Measurements from ENCODE around the gene TTC28.

Gene TTC28

DNA sequence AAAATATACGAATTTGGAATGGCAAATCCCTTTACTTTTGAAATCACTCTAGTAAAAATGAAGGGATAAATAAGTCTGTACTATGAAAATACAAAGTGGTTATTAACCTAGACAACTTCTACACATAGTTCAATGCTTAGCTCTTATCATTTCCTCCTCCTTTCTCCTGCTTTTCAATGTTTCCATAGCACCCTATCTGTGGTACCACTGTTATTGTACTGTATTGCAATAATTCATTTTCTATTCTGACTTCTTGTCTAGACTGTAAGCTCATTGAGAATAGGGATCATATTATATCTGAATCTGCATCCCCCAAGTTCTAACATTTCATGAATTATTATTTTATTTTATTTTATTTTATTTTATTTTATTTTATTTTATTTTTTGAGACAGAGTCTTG is 251.4 kb downstream of the TTC28 start:
- H3K4me3 ChIP-seq (ENCODE audit: low read length): no peak overlapping the region
- no peak for DNase-seq (ENCODE audit: low read depth, low spot score)

DNA sequence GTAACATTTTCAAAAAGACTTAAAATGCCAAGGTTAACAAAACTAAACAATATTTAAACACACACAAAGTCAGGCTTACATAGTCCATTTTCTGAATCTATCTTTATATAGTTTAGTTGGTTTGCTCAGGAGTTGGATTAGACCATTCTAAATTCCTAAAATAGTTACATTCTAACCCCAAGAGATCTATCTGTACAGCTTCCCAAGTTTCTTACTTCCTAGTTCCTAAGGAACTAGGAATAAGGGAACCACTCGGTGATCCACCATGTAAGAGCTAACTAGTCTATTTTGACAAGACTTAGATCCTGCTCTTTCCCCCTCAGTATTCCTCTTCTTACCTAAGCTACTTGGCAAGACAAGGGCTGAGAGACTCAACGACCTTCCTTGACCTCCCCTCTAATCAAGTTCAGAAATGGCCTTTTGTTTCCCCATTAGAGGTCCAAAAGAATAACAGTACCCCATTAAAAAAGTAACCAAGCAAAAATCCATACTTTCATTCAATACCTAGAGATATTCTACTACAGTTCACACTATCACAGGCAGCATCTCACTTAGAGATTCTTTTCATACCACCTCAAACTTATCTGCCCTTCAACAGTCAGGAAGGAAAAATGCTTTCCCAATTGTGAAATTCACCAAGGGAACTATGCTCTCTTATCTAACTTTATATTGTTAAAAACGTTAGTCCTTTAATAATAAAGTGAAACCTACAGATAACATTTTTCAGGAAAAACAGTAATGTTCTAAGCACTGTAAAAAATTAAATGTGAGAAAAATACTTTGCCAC is 253.1 kb downstream of the TTC28 start:
- DNase-seq (ENCODE audit: low read depth, low spot score): no peak
- no peak overlapping the region for H3K4me3 ChIP-seq (ENCODE audit: low read length)

DNA sequence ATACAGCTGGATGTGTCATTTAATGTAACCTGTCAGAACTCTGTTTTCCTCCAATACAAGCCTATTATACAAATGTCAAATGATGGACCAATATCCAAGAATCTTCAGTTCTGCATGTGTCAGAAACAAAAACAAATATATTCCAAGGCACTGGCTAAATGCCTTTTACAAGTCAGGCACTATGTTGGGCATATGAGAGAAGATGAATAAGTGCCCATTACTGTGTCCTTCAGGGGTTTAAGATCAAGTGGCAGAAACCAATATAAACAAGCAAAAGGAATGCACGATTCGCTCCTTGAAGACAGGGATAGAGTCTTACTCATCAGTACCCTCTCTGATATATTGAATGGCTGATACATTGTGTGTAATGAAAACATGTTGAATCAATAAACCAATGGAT is 254.4 kb downstream of the TTC28 start:
- no peak for DNase-seq (ENCODE audit: low read depth, low spot score)

DNA sequence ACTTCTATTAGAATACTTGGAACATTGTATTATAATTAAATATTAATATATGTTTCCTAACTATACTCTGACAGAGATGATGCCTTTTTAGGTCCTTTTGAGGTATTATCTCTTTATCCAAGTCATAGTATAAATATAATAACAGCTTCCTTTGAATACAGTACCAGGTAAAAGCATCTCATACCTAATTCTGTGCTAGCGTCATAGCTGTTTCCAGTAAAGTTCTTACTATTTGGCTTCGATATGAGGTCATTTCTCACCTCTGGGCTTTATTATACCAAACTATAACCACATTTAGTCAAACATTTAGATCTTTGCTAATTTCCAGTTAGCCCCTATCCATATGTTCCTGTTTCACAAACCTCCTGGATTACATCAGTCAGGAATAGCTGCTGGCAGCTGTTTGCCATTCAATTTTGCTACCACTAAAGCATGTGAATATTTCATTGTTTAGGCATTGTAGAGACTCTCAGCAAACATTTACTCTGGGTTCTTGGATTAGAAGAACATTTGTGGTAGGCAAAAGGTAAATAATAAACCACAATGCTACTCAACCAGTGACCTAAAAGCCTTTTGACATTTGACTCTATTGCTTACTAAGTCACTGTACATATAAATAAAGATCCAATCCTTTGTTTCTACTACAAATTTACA is 255.1 kb downstream of the TTC28 start:
- no peak for DNase-seq (ENCODE audit: low read depth, low spot score)
- no peak overlapping the region for H3K4me3 ChIP-seq (ENCODE audit: low read length)

More for the DNA sequence above, 254.4 kb downstream of the TTC28 start:
- H3K4me3 ChIP-seq (ENCODE audit: low read length): no peak overlapping the region

DNA sequence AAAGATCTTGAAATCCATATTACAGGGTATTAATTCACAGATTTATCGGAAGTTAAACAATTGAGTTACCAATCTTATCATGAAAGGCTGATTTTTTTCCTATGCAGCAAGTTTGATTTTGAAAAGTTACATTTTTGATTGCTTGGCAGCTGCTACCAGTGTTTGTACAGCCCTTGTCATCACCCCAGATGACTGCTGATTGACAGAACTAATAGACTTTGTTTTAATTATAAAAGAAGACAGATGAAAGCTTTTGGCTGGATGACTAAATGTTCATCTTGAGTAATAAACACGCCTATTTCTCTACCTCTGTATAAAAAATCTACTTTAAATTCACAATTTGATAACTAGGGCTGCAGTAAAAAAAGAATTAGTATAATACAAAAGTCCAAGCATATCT is 259.7 kb downstream of the TTC28 start:
- H3K4me3 ChIP-seq (ENCODE audit: low read length): no peak overlapping the region

DNA sequence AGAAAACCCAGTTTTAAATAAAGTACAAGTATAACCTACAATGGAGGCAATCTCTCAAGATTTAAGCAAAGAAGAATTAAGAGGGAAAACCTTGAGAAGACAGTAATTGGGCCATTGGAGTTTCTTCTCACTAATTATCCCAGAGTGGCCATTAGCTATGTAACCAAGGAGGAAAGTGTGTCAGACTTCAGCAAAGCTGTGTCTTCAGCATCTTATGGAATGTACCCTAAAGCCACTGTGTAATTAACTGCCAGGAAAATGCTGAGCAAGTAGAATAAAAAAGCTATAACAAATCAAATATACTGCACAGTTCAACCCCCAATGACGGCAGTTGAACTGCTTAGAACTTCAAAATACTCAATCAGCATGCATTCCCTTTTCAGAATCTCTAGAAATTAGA is 261.6 kb downstream of the TTC28 start:
- no peak overlapping the region for H3K4me3 ChIP-seq (ENCODE audit: low read length)
- no peak for DNase-seq (ENCODE audit: low read depth, low spot score)

More for the DNA sequence above, 259.7 kb downstream of the TTC28 start:
- DNase-seq (ENCODE audit: low read depth, low spot score): no peak

DNA sequence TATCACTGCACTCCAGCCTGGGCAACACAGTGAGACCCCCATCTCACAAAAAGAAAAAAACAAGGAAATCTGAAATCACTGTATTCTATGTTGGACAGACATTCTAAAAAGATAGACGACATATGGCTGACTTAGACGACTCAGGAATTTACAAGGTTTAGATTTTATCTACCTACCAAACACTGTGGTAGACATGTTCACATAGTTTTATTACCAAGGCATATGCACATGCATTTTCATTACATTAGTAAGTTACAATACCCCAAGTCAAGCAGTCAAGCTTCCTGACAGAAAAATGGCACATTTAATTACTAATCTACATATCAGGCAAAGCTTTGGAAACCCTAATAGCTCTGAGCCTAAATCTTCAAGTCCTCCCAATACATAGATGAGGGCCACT is 262.2 kb downstream of the TTC28 start:
- no peak for DNase-seq (ENCODE audit: low read depth, low spot score)
- no peak overlapping the region for H3K4me3 ChIP-seq (ENCODE audit: low read length)

DNA sequence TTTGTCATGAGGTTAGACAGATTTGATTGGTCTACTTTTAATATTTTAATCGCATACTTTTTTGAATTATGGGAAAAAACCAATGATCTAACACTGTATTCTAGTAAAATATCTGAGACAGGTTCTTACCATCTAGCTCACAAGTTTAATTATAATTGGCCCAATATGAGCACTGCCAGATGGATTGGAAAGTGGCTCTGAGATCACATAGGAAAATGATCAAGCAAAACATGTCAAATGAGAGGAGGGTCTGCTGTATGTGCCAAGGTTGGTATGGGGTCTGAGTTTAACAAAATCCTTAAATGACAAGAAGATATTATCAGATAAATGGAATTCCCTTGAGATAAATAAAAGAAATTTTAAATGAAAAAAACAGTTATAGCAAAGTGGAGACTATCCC is 264.7 kb downstream of the TTC28 start:
- DNase-seq (ENCODE audit: low read depth, low spot score): no peak
- no peak overlapping the region for H3K4me3 ChIP-seq (ENCODE audit: low read length)

DNA sequence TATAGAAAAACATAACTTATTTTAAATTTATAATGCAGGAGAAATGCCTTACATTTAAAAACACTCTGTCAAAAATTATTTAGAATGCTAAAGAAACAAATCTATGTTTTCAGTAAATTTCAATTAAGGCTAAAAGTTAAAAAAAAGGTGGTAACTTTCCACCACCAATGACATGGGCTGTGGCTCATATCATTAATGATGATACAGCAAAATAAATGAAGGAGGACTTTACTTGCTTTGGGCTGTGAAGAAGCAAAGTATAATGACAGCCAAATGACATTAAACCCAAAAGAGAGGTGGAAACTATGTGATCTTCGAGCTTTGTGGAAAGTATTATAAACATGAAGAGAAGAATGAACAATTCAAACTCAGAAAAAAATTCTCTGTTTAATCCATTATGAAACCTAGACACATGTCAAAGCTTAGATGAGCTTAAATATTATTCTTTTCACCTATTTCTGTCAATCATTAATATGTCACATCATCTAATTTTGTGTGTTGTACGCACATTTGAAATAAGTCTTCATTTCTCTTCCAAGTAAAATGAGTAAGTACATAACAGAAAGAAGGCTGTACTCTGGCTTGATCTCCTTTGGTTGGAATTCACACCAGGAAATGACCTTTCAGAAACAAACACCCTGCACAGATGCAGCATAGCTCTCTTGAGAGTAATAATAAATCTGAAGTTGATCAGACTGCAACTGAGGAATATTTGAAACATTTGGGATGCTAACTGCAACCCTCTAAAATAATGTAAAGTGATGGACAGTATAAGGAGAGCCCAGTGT is 265.8 kb downstream of the TTC28 start:
- no peak overlapping the region for H3K4me3 ChIP-seq (ENCODE audit: low read length)
- DNase-seq (ENCODE audit: low read depth, low spot score): no peak

DNA sequence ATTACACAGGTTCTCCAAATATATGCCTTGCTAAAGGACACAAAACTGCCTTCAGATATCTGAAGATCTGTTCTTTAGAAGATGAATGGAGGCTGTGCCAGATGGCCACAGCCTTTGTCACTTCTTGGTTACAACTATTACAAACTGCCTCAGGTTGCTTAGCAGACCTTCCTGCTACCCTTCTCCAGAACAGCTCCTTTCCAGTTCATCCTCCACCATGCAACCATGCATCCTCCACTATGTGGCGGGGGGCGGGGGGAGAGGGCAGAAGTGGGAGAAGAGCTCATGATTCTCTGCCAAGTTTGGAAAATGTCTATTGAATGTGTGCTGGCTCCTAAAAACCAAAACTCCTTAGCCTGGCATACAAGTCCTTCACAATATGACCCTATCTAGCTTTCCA is 267.5 kb downstream of the TTC28 start:
- DNase-seq (ENCODE audit: low read depth, low spot score): no peak
- H3K4me3 ChIP-seq (ENCODE audit: low read length): no peak overlapping the region

DNA sequence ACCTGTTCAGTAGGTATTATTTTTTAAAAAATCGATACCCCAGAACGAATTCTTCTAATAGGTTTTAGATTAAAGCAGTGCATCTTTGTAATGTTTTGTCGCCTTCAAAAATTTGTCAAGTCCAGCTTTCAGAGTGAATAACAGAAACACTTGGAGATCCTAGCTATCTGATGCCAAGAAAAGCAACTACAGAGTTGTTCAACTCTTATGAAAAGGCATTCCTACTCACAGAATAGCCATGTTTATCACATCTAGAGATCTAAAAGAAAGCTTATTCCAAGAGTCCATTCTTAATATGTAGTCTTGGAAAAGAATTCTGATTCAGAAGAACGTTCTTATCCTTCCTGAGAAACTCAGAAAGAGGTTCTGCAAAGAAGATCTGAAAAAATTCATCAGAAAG is 268.5 kb downstream of the TTC28 start:
- no peak overlapping the region for H3K4me3 ChIP-seq (ENCODE audit: low read length)
- no peak for DNase-seq (ENCODE audit: low read depth, low spot score)

DNA sequence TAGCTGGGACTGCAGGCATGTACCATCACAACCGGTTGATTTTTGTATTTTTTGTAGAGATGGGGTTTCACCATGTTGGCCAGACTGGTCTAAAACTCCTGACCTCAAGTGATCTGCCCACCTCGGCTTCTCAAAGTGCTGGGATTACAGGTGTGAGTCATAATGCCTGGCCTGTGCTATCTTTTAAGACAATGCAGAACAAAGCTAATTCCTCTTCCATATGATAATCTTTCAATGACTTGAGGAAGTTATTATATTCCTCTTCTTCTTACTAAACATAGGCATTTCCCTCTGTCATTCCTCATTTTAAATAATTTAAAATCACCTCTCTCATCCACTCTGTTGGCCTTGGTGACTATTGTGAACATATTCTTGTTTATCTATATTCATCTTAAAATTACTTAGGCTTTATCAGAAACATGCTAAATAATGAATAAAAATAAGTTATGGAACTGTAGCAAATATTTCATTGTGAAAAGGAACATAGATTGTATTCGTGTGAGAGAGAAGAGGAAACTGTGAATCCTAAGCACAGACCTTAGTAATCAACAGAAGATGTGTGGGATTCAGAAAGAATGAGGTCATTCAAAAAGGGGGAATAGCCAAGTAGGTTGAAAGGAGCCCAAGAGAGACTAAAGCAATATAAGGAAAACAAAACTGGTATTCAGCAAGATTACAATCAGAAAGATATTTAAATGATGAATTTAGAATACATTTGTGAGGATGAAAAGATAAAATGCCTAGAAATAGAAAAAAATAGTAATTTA is 269.4 kb downstream of the TTC28 start:
- no peak for DNase-seq (ENCODE audit: low read depth, low spot score)
- H3K4me3 ChIP-seq (ENCODE audit: low read length): no peak overlapping the region

DNA sequence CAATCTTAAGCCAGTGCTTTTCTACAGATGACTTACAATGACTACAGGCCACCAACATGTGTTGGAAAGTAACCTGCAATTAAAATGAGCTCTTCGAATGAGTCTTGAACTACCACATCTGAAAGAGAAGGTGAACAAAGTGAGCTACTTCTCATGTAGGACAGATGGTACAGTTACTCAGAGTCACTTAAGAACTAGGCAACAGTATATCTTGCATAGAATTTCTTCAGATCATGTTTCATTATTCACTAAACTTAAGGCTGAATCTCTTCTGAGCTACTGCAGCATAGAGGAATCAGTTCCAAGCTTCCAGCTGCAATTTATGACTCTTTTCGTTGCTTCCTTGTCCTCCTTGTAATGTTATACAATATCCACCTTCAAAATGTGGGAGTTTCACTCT is 270.9 kb downstream of the TTC28 start:
- no peak for DNase-seq (ENCODE audit: low read depth, low spot score)
- no peak overlapping the region for H3K4me3 ChIP-seq (ENCODE audit: low read length)

DNA sequence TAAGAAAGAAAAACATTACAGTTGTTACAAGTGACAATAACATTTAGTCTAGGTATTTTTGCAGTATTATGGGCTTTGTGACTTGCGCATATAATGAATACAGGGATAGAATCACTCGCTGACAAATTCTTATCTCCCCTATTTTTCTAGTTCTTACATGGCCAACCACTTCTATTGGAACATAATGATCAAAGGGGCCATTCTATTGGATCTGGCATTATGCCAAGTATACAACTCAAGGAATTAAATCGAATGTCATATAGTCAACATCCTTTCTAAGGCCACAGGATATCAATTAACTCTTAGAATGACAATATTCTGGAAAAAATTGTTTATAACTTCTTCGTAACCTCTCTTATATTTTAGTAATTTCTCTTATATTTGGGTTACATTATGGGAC is 272.0 kb downstream of the TTC28 start:
- no peak for DNase-seq (ENCODE audit: low read depth, low spot score)
- H3K4me3 ChIP-seq (ENCODE audit: low read length): no peak overlapping the region

DNA sequence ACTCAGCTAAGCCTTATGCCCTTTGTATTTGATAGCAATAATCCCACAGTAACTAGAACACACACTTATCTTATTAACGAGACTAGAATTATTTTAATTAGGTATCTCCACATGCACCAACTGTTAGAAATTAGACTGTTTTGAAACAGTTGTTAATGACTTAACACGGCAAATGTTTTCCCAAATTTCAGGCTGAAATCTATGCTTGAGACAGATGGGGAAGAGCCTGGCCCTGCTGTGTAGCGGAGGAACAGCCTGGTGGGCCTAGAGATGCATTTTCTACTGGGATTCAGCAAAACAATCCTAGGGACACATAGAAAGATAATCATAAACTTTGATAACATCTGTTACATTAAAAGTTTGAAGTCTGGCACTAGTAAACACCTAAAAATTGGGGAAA is 273.4 kb downstream of the TTC28 start:
- DNase-seq (ENCODE audit: low read depth, low spot score): no peak
- H3K4me3 ChIP-seq (ENCODE audit: low read length): no peak overlapping the region

DNA sequence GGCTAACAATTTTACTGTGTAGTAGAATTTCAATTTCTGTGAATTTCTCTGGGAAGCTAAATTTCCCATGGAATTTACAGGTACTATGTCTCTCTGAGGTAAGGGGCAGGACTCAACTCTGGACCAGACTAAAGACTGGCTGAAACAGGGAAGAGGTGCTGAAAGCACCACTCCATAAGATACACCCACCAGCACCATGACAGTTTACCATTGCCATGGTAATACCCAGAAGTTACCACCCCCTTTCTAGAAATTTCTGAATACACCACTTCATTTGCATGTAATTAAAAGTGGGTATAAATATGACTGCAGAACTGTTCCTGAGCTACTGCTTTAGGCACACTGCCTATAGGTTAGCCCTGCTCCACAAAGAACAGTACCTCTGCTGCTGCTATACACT is 274.1 kb downstream of the TTC28 start:
- no peak overlapping the region for H3K4me3 ChIP-seq (ENCODE audit: low read length)
- DNase-seq (ENCODE audit: low read depth, low spot score): no peak

DNA sequence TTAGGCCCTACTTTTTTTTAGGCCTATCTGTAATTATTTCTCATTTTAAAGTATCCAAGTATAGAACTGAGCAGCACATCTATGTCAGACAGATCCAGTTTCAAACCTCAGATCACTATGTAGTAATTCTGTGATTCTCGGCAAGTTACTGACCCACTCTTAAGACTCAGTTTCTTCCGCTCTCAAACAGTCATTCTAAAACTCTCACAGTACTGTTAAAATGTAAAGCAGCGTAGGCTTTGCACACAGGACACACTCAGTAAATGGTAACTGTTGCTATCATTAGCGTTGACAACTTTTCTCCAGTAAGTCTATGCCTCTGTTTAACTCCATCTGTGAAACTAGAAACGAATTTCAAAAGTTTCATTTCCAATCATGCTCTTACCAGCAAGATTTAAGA is 277.1 kb downstream of the TTC28 start:
- H3K4me3 ChIP-seq (ENCODE audit: low read length): no peak overlapping the region
- DNase-seq (ENCODE audit: low read depth, low spot score): no peak

DNA sequence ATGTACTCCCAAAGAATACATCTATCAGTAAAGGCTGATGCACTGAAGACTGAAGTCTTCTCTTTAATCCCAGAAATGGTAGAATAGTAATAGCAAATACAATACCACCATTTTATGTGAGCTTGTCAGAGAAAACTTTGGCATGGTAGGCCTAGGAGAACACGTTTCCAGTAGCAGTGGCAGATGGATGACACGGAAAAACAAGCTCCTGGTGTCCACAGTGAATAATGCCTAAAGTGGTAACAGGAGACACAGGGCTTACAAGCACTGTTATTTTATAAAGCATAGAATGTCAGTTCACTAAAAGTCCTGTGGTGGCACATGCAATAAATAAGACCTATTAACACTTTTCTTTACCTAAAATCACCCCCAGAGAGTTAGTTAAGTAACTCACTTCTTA is 277.6 kb downstream of the TTC28 start:
- no peak for DNase-seq (ENCODE audit: low read depth, low spot score)
- no peak overlapping the region for H3K4me3 ChIP-seq (ENCODE audit: low read length)

DNA sequence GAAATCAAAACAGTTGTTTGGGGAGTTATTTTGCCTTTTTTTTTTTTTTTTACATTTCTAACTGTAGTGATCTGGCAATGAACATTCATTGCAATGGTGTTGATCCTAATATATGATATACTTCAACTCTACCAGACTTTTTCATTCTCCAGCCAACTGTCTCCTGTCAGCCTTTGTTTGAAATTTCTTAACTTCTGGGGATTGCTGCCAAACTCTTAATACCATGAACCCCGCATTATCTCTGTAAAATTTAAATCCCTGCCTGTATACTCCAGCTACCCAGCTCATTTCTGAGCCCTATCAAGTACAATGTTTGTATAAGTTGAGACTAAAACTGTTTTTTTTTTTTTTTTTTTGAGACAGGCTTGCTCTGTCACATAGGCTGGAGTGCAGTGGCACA is 280.7 kb downstream of the TTC28 start:
- DNase-seq (ENCODE audit: low read depth, low spot score): no peak
- no peak overlapping the region for H3K4me3 ChIP-seq (ENCODE audit: low read length)

DNA sequence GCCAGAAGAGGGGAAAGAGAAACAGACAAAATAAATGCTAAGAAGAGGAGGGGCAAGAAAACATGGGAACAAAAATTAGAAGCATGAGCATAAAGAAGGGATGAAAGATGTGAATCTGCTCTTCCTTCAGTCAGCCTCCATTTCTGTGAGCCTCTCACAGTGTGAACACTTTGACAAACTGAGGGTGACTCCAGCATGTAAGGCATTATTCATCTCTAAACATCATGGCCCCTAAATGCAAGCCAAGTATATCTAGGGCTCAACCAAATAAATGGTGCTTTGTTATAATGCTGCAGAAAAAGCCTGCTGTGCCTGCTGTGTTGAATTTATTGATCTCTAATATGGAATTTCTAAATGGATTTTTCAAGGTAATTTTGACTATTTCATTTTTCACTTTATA is 281.3 kb downstream of the TTC28 start:
- no peak overlapping the region for H3K4me3 ChIP-seq (ENCODE audit: low read length)
- DNase-seq (ENCODE audit: low read depth, low spot score): no peak

Measured in Jurkat, Clone E6-1 (cell line).